ENCODE measurements around the gene ZNF827.

GRCh38 chr4:145929415-145930178 is 9.0 kb downstream of the ZNF827 start:
- TF ChIP-seq CTCF (conservative IDR thresholded peaks at IDR 0.05) (no peak), ZFX (IDR thresholded peaks at IDR 0.05) (no peak)
